ENCODE results near the gene MT1H. TPM values are rescaled to one million over a fixed set of nuclear protein-coding genes. Genes with fewer than 3 reads are reported as not detected.

The MT1H gene
- total and polyA plus RNA-seq, 8 donors: 33.8 to 219 (median 77.8) TPM; not detected in 4

DNA sequence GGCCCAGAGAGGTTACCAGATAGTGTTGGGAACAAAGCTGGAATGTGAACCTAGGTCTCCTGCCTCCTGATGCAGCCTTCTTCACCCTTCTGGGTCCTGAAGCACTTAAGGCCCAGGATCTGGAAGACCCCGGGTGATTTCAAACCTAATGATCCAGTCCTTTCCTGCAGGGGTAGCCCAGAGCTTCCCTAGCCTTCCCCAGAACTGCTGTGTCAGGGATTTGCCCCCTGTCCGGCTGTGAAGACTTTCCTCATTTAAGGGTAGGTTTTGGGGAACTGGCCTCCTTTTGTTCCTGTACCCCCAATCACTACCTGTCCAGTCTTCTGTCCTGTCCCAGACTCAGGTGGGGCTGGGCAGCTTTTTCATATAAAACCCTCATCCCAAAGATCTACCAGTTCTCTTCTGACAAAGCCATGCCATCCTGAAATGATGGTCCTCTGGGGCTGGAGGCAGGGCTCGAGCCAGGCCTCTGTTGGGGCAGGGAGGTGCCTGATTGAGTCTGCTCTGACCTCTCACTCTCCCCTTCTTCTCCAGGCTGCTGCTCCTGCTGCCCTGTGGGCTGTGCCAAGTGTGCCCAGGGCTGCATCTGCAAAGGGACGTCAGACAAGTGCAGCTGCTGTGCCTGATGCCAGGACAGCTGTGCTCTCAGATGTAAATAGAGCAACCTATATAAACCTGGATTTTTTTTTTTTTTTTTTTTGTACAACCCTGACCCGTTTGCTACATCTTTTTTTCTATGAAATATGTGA, 14.0 kb downstream of the MT1H start:
- peaks cover 18 to 40% (median 35%) of the 10 kb centered on the region in 4 donors for H3K4me1 ChIP-seq
- DNase-seq: no peak
- peak overlapping the region in 4 of 5 donors; percentile 83 to 86 (median 86) for H3K27ac ChIP-seq
- H3K4me3 ChIP-seq: peak overlapping the region; percentile 56 to 69 (median 61)
- H3K36me3 ChIP-seq: peaks cover 0 to 11% (median 0%) of the 10 kb centered on the region in 4 donors
- H3K9me3 ChIP-seq: peaks cover 0 to 11% (median 0%) of the 10 kb centered on the region in 4 donors
- intact Hi-C loops (cut with DNase I; ENCODE audit: low total_unique reads): no loop called here
- WGBS, 5 donors: 53 to 77% (median 65%) methylated on average over 5 of the region's 5 CpGs
- no peak for TF ChIP-seq POLR2AphosphoS5 (IDR thresholded peaks at IDR 0.05)
- TF ChIP-seq EP300 (IDR thresholded peaks at IDR 0.05): no peak
- TF ChIP-seq, protein P1, sequence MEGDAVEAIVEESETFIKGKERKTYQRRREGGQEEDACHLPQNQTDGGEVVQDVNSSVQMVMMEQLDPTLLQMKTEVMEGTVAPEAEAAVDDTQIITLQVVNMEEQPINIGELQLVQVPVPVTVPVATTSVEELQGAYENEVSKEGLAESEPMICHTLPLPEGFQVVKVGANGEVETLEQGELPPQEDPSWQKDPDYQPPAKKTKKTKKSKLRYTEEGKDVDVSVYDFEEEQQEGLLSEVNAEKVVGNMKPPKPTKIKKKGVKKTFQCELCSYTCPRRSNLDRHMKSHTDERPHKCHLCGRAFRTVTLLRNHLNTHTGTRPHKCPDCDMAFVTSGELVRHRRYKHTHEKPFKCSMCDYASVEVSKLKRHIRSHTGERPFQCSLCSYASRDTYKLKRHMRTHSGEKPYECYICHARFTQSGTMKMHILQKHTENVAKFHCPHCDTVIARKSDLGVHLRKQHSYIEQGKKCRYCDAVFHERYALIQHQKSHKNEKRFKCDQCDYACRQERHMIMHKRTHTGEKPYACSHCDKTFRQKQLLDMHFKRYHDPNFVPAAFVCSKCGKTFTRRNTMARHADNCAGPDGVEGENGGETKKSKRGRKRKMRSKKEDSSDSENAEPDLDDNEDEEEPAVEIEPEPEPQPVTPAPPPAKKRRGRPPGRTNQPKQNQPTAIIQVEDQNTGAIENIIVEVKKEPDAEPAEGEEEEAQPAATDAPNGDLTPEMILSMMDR (IDR thresholded peaks at IDR 0.05): no peak
- TF ChIP-seq POLR2A (IDR thresholded peaks at IDR 0.05): no peak
- no peaks in the 10 kb centered on the region for H3K27me3 ChIP-seq

DNA sequence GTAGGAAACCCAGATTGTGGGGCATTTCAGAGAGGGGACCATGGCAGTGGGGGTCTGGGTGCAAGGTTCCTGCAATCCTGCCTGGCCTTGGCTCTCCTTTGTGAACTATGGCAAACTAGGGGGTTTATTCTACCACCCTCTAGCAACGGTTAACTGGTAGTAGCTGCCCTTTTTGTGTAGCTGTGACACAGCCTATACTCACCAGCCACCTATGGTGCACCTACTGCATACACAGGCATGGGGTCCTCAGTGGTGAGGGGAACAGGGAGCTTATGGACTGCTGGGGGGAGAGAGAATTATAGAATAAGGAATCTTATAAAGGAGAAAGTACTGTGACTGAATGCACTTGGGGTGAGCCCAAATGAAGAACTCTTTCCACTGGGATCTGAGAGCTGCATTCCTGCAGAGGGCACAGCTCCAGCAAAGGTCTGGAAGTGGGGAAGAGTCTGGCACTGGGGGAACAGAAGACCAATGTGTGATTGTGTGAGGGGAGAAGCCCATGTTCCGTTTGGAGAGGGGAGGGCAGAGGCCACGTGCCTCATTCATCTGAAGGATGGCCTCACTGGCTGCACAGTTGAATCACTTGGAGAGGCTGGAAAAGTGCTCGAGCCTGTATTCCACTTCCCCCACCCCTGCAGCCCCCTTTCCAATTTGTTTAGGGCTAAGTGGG, 14.8 kb downstream of the MT1H start:
- peak overlapping the region; percentile 56 to 69 (median 61) for H3K4me3 ChIP-seq
- peaks cover 0 to 11% (median 0%) of the 10 kb centered on the region in 4 donors for H3K36me3 ChIP-seq
- DNase-seq: no peak
- H3K27ac ChIP-seq: peak overlapping the region in 4 of 5 donors; percentile 83 to 86 (median 86)
- intact Hi-C loops (cut with DNase I; ENCODE audit: low total_unique reads): no loop called here
- peaks cover 18 to 40% (median 35%) of the 10 kb centered on the region in 4 donors for H3K4me1 ChIP-seq
- H3K27me3 ChIP-seq: no peaks in the 10 kb centered on the region
- TF ChIP-seq POLR2A (IDR thresholded peaks at IDR 0.05) (no peak), EP300 (IDR thresholded peaks at IDR 0.05) (no peak), POLR2AphosphoS5 (IDR thresholded peaks at IDR 0.05) (no peak)
- TF ChIP-seq, protein P1 (IDR thresholded peaks at IDR 0.05): no peak
- 45 to 71% (median 51%) methylated on average over 4 of the region's 4 CpGs for WGBS, 5 donors
- H3K9me3 ChIP-seq: peaks cover 0 to 11% (median 0%) of the 10 kb centered on the region in 4 donors

DNA sequence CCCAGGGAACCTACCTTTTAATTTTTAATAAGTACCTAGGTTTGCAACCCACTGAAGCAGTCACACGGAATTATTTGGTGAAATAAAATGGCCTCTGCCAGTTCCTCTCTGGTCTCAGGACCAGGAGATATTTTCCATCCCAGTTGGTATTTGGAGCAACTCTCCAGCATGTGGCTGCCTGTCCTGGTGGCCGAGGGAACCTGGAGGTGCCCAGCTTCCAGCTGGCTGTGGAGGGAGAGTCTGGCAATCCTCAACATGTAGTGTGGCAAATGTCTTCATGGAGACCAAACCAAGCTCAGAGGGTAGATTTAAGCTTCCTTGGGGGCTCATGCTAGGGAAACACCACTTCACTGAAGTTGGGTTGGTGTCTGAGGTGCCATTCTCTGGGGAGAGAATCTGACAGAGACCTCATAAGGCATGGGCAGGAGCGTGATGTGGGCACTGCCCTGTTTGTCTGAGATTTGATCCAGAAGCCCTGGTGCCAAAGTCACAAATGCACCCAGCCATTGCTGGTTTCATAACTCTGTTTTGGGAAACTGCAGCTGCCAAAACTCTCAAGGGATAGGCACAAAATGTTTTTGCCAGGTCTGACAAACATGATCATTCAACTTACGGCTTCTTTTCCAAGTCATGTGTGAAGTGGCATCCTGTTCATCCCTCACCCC, 15.4 kb downstream of the MT1H start:
- peaks cover 0 to 11% (median 0%) of the 10 kb centered on the region in 4 donors for H3K9me3 ChIP-seq
- intact Hi-C loops (cut with DNase I; ENCODE audit: low total_unique reads): no loop called here
- TF ChIP-seq, protein P1 (IDR thresholded peaks at IDR 0.05): no peak
- TF ChIP-seq POLR2AphosphoS5 (IDR thresholded peaks at IDR 0.05): peak; percentile 13 to 29 (median 13)
- peak overlapping the region; percentile 32 to 86 (median 86) for H3K27ac ChIP-seq
- no peaks in the 10 kb centered on the region for H3K27me3 ChIP-seq
- peaks cover 18 to 40% (median 38%) of the 10 kb centered on the region in 4 donors for H3K4me1 ChIP-seq
- peaks cover 0 to 11% (median 0%) of the 10 kb centered on the region in 4 donors for H3K36me3 ChIP-seq
- no peak for DNase-seq
- 56 to 77% (median 61%) methylated on average over 4 of the region's 4 CpGs for WGBS, 5 donors
- peak overlapping the region in 2 of 4 donors; percentile 56 to 69 for H3K4me3 ChIP-seq

DNA sequence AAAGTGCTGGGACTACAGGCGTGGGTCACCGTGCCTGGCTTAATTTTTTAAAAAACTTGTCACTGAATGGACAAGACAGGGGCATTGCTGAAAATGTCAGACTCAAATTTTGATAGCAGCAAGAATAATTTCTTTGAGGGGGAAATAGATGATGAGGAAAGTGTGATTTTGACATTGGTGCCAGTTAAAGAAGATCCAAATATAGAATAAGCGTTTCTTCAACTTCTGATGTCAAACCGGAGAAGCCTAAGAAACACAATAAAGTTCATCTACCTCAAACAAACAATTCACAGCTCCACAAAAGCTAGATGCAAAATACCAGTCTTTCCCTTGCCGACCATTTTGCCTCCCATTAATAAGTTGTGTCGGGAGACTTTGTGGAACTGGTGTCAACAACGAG, 17.1 kb downstream of the MT1H start:
- H3K36me3 ChIP-seq: peaks cover 0 to 11% (median 0%) of the 10 kb centered on the region in 4 donors
- no peak for DNase-seq
- intact Hi-C loops (cut with DNase I; ENCODE audit: low total_unique reads): no loop called here
- H3K27me3 ChIP-seq: no peaks in the 10 kb centered on the region
- WGBS, 5 donors: 90 to 98% (median 96%) methylated on average over 7 of the region's 7 CpGs
- peaks cover 18 to 34% (median 31%) of the 10 kb centered on the region in 4 donors for H3K4me1 ChIP-seq
- no peak overlapping the region for H3K27ac ChIP-seq
- TF ChIP-seq POLR2AphosphoS5 (IDR thresholded peaks at IDR 0.05): no peak
- no peak for TF ChIP-seq EP300 (IDR thresholded peaks at IDR 0.05)
- no peak for TF ChIP-seq POLR2A (IDR thresholded peaks at IDR 0.05)
- TF ChIP-seq, protein P1 (IDR thresholded peaks at IDR 0.05): no peak
- H3K9me3 ChIP-seq: peaks cover 0 to 11% (median 0%) of the 10 kb centered on the region in 4 donors
- H3K4me3 ChIP-seq: no peak overlapping the region
